GM12873 (cell line): ENCODE measurements around the gene GGT6.
A peak's percentile ranks its signal among the peaks of the same experiment; 100 is the strongest.

Experiments
- TF ChIP-seq, protein P1 (sequence below): IDR thresholded peaks from 2 replicates; pipeline ENCODE4 v1.5.1; 2012; ENCODE audit warnings: low read depth, mild to moderate bottlenecking, moderate library complexity, low read length, control low read depth; ENCODE audit not compliant: insufficient read depth; ENCODE audit errors: missing control alignments

The GGT6 gene

GRCh38 chr17:4558347-4558971, 1.9 kb downstream of the GGT6 start:
- TF ChIP-seq, protein P1, sequence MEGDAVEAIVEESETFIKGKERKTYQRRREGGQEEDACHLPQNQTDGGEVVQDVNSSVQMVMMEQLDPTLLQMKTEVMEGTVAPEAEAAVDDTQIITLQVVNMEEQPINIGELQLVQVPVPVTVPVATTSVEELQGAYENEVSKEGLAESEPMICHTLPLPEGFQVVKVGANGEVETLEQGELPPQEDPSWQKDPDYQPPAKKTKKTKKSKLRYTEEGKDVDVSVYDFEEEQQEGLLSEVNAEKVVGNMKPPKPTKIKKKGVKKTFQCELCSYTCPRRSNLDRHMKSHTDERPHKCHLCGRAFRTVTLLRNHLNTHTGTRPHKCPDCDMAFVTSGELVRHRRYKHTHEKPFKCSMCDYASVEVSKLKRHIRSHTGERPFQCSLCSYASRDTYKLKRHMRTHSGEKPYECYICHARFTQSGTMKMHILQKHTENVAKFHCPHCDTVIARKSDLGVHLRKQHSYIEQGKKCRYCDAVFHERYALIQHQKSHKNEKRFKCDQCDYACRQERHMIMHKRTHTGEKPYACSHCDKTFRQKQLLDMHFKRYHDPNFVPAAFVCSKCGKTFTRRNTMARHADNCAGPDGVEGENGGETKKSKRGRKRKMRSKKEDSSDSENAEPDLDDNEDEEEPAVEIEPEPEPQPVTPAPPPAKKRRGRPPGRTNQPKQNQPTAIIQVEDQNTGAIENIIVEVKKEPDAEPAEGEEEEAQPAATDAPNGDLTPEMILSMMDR = no peak

DNA sequence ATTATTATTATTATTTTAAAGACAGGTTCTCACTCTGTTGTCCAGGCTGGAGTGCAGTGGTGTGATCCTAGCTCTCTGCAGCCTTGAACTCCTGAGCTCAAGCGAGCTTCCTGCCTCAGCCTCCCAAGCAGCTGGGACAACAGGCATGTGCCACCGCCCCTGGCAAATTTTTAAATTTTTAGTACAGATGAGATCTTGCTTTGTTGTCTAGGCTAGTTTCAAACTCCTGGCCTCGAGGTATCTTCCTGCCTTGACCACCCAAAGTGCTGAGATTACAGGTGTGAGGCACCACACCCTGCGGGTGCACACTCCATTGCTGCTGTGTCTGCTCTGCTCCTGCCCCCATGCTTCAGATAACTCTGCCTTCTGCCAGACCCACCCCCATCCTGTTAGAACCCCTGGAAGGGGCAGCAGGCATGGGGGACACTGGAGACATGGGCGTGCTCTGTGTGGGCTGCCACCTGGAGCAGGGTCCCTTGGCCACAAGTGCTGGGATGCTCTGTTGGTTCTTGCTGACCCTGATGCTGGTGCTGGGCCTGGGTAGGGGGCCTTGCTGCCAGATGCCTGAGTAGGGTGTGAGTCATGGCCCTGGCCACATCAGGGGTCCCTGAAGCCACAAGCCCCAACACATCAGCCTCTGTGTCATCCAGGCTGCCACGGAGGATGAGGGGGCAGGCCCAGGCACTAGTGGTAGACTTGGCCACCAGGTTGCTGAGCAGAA, 2.6 kb downstream of the GGT6 start:
- TF ChIP-seq, protein P1 = no peak

DNA sequence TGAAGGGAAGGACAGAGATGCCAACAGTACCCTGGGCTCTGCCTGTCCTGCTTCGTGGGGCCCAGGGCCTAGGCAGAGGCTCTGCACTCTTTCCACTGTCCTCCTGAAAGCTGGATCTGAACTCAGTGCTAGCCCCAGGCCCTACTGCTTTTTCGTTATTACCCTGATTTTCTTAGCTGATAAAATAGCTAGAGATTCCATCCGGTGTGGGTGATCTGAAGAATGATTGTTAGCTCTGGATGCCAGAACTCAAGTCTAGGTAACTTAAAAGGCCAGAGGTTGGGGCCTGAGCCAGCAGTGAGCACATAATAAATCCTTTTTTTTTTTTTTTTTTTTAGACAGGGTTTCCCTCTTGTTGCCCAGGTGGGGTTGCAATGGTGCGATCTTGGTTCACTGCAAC, 3.4 kb downstream of the GGT6 start:
- TF ChIP-seq, protein P1 = no peak

- TF ChIP-seq, protein P1 = no peak
These were observed 4.3 kb downstream of the GGT6 start for GRCh38 chr17:4555873-4556759.

DNA sequence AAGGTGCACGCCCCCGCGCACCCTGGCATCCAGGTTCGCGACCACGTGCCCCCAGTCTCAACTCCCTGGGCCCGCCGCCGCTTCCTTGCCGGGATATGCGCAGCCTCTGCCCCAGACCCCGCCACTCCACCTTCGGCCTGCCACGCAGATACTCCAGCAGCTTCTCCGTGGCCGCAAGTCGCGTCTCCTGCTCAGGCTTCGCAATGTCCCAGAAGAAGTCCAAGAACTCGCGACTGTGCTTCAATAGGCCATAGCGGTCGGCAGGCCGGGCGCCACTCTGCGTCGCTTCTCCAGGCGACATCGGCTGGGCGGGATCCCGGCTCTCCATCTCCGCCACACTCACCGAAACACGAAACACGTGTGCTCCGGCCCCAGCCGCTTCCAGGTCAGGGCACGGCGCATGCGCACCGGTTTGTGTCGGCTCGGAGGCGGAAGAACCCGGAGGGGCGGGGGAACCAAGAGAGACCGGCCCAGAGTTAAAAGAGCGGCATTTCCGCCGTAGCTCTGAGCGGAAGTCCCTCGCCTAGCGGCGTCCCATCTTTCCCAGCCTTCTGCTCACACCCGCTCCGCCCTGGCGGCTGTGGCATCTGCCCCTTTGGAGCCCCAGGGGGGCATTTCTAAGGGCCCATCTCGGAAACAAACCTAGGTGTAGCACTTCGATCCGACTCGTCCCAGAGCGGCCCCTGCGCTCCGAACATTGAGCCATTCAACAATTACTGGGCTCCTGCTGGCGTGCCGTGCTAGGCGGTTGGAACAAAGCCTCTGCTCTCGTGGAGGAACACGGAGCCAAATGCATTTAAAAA, 5.2 kb downstream of the GGT6 start, which contains the start of gene MYBBP1A:
MYBBP1A (minus strand) TSS at position 388 of the 803 bp plus-strand sequence; CDS start at position 328, 60 bp downstream.
- TF ChIP-seq, protein P1 = peak; percentile 29

- TF ChIP-seq, protein P1 = no peak
These were observed 5.9 kb downstream of the GGT6 start for GRCh38 chr17:4554441-4554996.
